Astrocyte (in vitro differentiated cells and primary cell): Measurements from ENCODE around the gene PASK. TPM values are rescaled to one million over a fixed set of nuclear protein-coding genes. Genes with fewer than 3 reads are reported as not detected.

ENCODE experiments used
- DNase-seq: peaks from one replicate; pipeline ENCODE4 v3.0.0-alpha.2; 2010; ENCODE audit warnings: low read depth
- FAIRE-seq: peaks from 2 replicates; lab custom pipeline; 2011; peaks lifted over from hg19 to GRCh38; lab: Jason Lieb, UNC
- H2AFZ ChIP-seq: 2 replicates; pipeline ENCODE4 v1.6.0; 2012; ENCODE audit warnings: low read depth, low read length, inconsistent platforms
- H3K27ac ChIP-seq: 2 replicates; pipeline ENCODE4 v1.5.1; 2011; ENCODE audit warnings: low read depth, low read length, inconsistent platforms
- H3K27me3 ChIP-seq: 2 replicates; pipeline ENCODE4 v1.6.0; 2011; ENCODE audit warnings: low read length, inconsistent platforms; ENCODE audit not compliant: insufficient read depth
- H3K36me3 ChIP-seq: 2 replicates; pipeline ENCODE4 v1.5.1; 2011; ENCODE audit warnings: low read length, inconsistent platforms; ENCODE audit not compliant: insufficient read depth
- H3K4me1 ChIP-seq: 2 replicates; pipeline ENCODE4 v1.5.1; 2011; ENCODE audit warnings: low read length, inconsistent platforms; ENCODE audit not compliant: insufficient read depth
- H3K4me2 ChIP-seq: 2 replicates; pipeline ENCODE4 v1.6.0; 2012; ENCODE audit warnings: low read length, inconsistent platforms
- H3K4me3 ChIP-seq: 2 replicates; pipeline ENCODE4 v1.5.1; 2011; ENCODE audit warnings: low read depth, mild to moderate bottlenecking, low read length, inconsistent platforms; ENCODE audit not compliant: insufficient read depth
- H3K79me2 ChIP-seq: 2 replicates; pipeline ENCODE4 v1.6.0; 2012; ENCODE audit warnings: mild to moderate bottlenecking, low read length, inconsistent platforms; ENCODE audit not compliant: insufficient read depth
- H3K9ac ChIP-seq: 2 replicates; pipeline ENCODE4 v1.6.0; 2012; ENCODE audit warnings: mild to moderate bottlenecking, low read length, inconsistent platforms
- H3K9me3 ChIP-seq: 2 replicates; pipeline ENCODE4 v1.5.1; 2012; ENCODE audit warnings: low read depth, mild to moderate bottlenecking, low read length, inconsistent platforms; ENCODE audit not compliant: insufficient read depth
- H4K20me1 ChIP-seq: 2 replicates; pipeline ENCODE4 v1.6.0; 2012; ENCODE audit warnings: low read length, inconsistent platforms; ENCODE audit not compliant: insufficient read depth
- H3K27ac Mint-ChIP-seq: one replicate; pipeline ENCODE4 v1.8.0; 2021; ENCODE audit warnings: mild to moderate bottlenecking, mixed read lengths; ENCODE audit not compliant: unreplicated experiment
- H3K27me3 Mint-ChIP-seq: one replicate; pipeline ENCODE4 v1.8.0; 2021; ENCODE audit warnings: low read depth, mixed read lengths; ENCODE audit not compliant: unreplicated experiment
- H3K36me3 Mint-ChIP-seq: one replicate; pipeline ENCODE4 v1.8.0; 2021; ENCODE audit warnings: low read depth, mixed read lengths; ENCODE audit not compliant: unreplicated experiment
- H3K4me1 Mint-ChIP-seq: one replicate; pipeline ENCODE4 v1.8.0; 2021; ENCODE audit warnings: low read depth, mixed read lengths; ENCODE audit not compliant: unreplicated experiment
- H3K4me3 Mint-ChIP-seq: one replicate; pipeline ENCODE4 v1.8.0; 2021; ENCODE audit warnings: mild to moderate bottlenecking, moderate library complexity, mixed read lengths; ENCODE audit not compliant: unreplicated experiment
- H3K9me3 Mint-ChIP-seq: one replicate; pipeline ENCODE4 v1.8.0; 2021; ENCODE audit warnings: mild to moderate bottlenecking, mixed read lengths; ENCODE audit not compliant: unreplicated experiment
- CTCF ChIP-seq: IDR thresholded peaks from 2 replicates; pipeline ENCODE4 v1.5.1; 2011; ENCODE audit warnings: low read depth, mild to moderate bottlenecking, inconsistent platforms, low read length, moderate library complexity; ENCODE audit not compliant: insufficient read depth
- EZH2 ChIP-seq: IDR thresholded peaks from 2 replicates; pipeline ENCODE4 v1.6.1; 2012; ENCODE audit warnings: mild to moderate bottlenecking, low read length, inconsistent platforms; ENCODE audit not compliant: insufficient read depth
- total RNA-seq: library from RNA; stranded (reverse); gene quantifications from 2 replicates; pipeline ENCODE4 v1.2.1, GENCODE V29; 2021

PASK gene
- total RNA-seq, 1 donor from 2014 or later, result 8.0 TPM

DNA sequence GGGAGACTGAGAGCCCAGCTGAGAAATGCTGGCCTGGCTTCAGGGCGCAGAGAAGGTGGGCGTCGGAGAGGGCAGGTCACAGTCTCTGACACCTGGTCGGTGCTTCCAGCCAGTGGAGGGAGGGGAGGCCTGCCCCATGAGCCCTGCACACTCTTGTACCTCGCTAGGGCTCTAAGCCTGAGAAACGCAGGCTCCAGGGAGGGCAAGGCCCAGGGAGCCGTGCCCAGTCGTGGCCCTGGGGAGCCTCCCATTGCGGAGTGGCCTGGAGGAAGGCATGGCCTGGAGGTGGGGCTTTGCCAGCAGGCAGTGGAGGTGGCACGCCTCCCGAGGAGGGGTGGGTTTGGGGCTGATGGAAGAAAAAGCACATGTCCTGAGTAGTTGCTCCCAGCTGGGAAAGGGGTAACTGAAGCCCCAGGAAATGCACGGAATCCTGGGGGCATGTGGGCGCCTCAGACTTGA, 86.2 kb downstream of the PASK start:
- H3K27me3 ChIP-seq, result peaks cover 4% of the 10 kb centered on the region
- no peaks in the 10 kb centered on the region for H3K79me2 ChIP-seq
- no peak for DNase-seq
- H3K9me3 ChIP-seq, result no peaks in the 10 kb centered on the region
- Mint-ChIP-seq H3K27me3 (peaks cover 38% of the 10 kb centered on the region), H3K36me3 (no peaks in the 10 kb centered on the region), H3K27ac (no peak overlapping the region), H3K4me1 (no peaks in the 10 kb centered on the region), H3K4me3 (no peak overlapping the region), H3K9me3 (no peaks in the 10 kb centered on the region)
- FAIRE-seq, result no peak
- H4K20me1 ChIP-seq, result no peaks in the 10 kb centered on the region
- no peak overlapping the region for H3K4me3 ChIP-seq
- H3K4me2 ChIP-seq, result no peak overlapping the region
- H2AFZ ChIP-seq, result no peak overlapping the region
- H3K4me1 ChIP-seq, result no peaks in the 10 kb centered on the region
- no peak overlapping the region for H3K27ac ChIP-seq
- H3K9ac ChIP-seq, result no peak overlapping the region
- no peak for TF ChIP-seq EZH2
- TF ChIP-seq CTCF, result no peak
- H3K36me3 ChIP-seq, result no peaks in the 10 kb centered on the region

DNA sequence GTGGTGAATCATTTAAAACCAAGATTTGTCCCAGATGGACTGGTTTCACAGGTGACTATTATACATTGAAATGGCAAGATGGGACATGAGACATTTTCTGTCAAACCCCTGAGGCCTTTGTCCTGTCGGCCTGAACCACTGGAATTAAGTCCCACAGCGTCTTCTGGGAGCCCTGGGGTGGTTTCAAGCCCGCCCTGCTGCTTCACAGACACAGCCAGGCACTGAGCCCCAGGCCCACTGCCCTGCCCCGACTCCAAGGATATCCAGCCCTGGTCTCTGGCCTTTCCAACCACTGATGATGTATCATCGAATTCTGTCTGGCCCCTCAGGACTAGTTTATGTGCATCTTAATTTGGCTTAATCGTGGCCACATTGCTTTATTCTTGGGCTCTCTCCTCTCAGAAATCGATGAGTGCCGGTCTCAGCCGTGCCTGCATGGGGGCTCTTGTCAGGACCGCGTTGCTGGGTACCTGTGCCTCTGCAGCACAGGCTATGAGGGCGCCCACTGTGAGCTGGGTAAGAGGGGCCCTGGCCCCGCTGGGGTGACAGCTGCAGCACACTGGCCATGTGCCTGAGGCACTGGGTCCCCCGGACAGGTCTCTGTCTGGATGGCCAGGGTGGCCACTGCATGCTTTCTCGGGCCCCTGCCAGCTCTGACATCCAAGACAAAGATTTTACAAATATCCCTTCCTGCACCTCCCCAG, 86.7 kb downstream of the PASK start:
- TF ChIP-seq CTCF (no peak), EZH2 (no peak)
- Mint-ChIP-seq H3K4me1 (no peaks in the 10 kb centered on the region), H3K36me3 (no peaks in the 10 kb centered on the region), H3K27ac (no peak overlapping the region), H3K4me3 (no peak overlapping the region), H3K27me3 (peaks cover 41% of the 10 kb centered on the region), H3K9me3 (no peaks in the 10 kb centered on the region)
- Histone ChIP-seq H3K4me1 (no peaks in the 10 kb centered on the region), H3K9me3 (no peaks in the 10 kb centered on the region), H3K27me3 (peaks cover 4% of the 10 kb centered on the region), H3K79me2 (no peaks in the 10 kb centered on the region), H4K20me1 (no peaks in the 10 kb centered on the region), H3K4me3 (no peak overlapping the region), H3K4me2 (no peak overlapping the region), H3K36me3 (no peaks in the 10 kb centered on the region), H3K9ac (no peak overlapping the region), H2AFZ (no peak overlapping the region), H3K27ac (no peak overlapping the region)
- DNase-seq (no peak), FAIRE-seq (no peak)

DNA sequence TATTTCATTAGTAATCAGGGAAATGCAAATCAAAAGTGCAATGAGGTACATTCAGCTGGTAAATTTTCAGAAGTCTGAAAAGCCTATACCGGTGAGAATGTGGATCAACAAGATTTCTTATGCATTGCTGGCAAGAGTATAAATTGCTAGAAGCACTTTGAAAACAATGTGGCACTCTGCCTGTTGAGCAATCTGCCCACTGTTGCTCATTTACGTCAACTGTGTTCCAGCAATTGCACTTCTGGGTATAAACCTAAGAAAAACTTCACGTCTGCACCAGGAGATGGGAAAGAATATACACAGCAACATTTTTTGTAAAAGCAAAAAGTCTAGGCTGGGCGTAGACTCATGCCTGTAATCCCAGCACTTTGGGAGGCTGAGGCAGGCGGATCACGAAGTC, 88.0 kb downstream of the PASK start:
- Histone ChIP-seq H2AFZ (no peak overlapping the region), H3K27me3 (peaks cover 4% of the 10 kb centered on the region), H3K9ac (no peak overlapping the region), H4K20me1 (no peaks in the 10 kb centered on the region), H3K4me2 (no peak overlapping the region), H3K27ac (no peak overlapping the region), H3K79me2 (no peaks in the 10 kb centered on the region), H3K9me3 (no peaks in the 10 kb centered on the region), H3K4me1 (no peaks in the 10 kb centered on the region), H3K36me3 (no peaks in the 10 kb centered on the region), H3K4me3 (no peak overlapping the region)
- no peaks in the 10 kb centered on the region for H3K36me3 Mint-ChIP-seq
- H3K27me3 Mint-ChIP-seq, result peaks cover 40% of the 10 kb centered on the region
- H3K4me3 Mint-ChIP-seq, result no peak overlapping the region
- no peak for FAIRE-seq
- no peaks in the 10 kb centered on the region for H3K4me1 Mint-ChIP-seq
- TF ChIP-seq CTCF (no peak), EZH2 (no peak)
- DNase-seq, result no peak
- no peaks in the 10 kb centered on the region for H3K9me3 Mint-ChIP-seq
- no peak overlapping the region for H3K27ac Mint-ChIP-seq
